Measurements from ENCODE around the gene NKD1.

GRCh38 chr16:50618238-50618918 lies 70.2 kb downstream of the NKD1 start:
- TF ChIP-seq CTCF (IDR thresholded peaks at IDR 0.05) (no peak), POLR2A (IDR thresholded peaks at IDR 0.05) (no peak)
